Small intestine (tissue), 7 donors: ENCODE data around the gene DPAGT1. TPM values are rescaled to one million over a fixed set of nuclear protein-coding genes. Genes with fewer than 3 reads are reported as not detected.

Experiments used
- DNase-seq, 2 donors: peaks; one replicate each; pipeline versions ENCODE4 v3.0.0 to v3.0.0-alpha.2; 2013
- FAIRE-seq: peaks from 2 replicates; lab custom pipeline; 2012; peaks lifted over from hg19 to GRCh38; lab: Jason Lieb, UNC
- H3K27ac ChIP-seq, 3 donors: one replicate each; pipeline ENCODE4 v1.5.1; 2013; ENCODE audit warnings: low read length in 2 of 3, mild to moderate bottlenecking in 2 of 3, control low read depth in 1 of 3, inconsistent platforms in 1 of 3, low read depth in 1 of 3, moderate library complexity in 1 of 3
- H3K27me3 ChIP-seq, 3 donors: one replicate each; pipeline ENCODE4 v1.6.1; 2013; ENCODE audit warnings: low read length in 3 of 3, inconsistent platforms in 1 of 3; ENCODE audit not compliant: control insufficient read depth in 3 of 3, insufficient read depth in 3 of 3
- H3K36me3 ChIP-seq, 3 donors: one replicate each; pipeline ENCODE4 v1.6.1; 2013; ENCODE audit warnings: low read length in 3 of 3, inconsistent platforms in 1 of 3, low read depth in 1 of 3, mild to moderate bottlenecking in 1 of 3, moderate library complexity in 1 of 3; ENCODE audit not compliant: control insufficient read depth in 3 of 3, insufficient read depth in 2 of 3
- H3K4me1 ChIP-seq, 3 donors: one replicate each; pipeline ENCODE4 v1.6.1; 2013; ENCODE audit warnings: low read length in 2 of 3, inconsistent platforms in 1 of 3, low read depth in 1 of 3, mild to moderate bottlenecking in 1 of 3, moderate library complexity in 1 of 3; ENCODE audit not compliant: control insufficient read depth in 3 of 3, insufficient read depth in 2 of 3
- H3K4me3 ChIP-seq, 3 donors: one replicate each; pipeline ENCODE4 v1.5.1; 2013; ENCODE audit warnings: low read length in 3 of 3, control low read depth in 1 of 3, inconsistent platforms in 1 of 3, low read depth in 1 of 3, mild to moderate bottlenecking in 1 of 3, moderate library complexity in 1 of 3
- H3K9me3 ChIP-seq, 2 donors: one replicate each; pipeline ENCODE4 v1.6.1; 2013; ENCODE audit warnings: low read depth in 1 of 2, low read length in 1 of 2; ENCODE audit not compliant: control insufficient read depth in 2 of 2, insufficient read depth in 1 of 2
- WGBS, 3 donors: extraction: QIAGEN DNeasy Blood & Tissue Kit; methylation state at CpG; one replicate each; pipeline ENCODE4 v1.1.7; 2013; 5-methylcytosine and 5-hydroxymethylcytosine counted together
- polyA plus RNA-seq, 4 donors: library from polyadenylated mRNA; stranded (reverse) in 3 of 4; unstranded in 1 of 4; fragments of 200-250 nt in 3 of 4; fragments of 120-200 nt in 1 of 4; gene quantifications; one replicate each; pipeline versions ENCODE4 v1.2.1 to v1.2.3, GENCODE V29; 2013
- donor health status: healthy with polysubstance abuse.
- donor health status: control.
- donor health status: control.
- donor health status: Bipolar disorder and iron deficiency.
- donor health status: healthy.

The DPAGT1 gene
- polyA plus RNA-seq, 4 donors, result 10.8 to 51.2 (median 30.5) TPM

DNA sequence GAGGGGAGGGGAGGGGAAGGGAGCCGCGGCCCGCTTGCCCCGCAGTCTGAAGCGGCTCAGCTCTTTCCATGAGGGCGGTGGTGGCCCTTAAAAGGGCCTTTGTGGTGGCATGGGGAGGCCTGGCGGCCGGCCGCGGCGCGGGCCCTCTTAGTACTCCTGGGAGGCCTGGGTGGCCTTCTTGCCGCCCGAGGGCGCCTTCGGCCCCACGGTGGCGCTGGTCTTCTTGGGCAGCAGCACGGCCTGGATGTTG, 6.9 kb downstream of the DPAGT1 start:
- WGBS, 3 donors, result 0 to 2% (median 1%) methylated on average over 13 to 19 of the region's 19 CpGs
- Histone ChIP-seq H3K9me3 (no peaks in the 10 kb centered on the region), H3K4me1 (peaks cover 2 to 24% (median 2%) of the 10 kb centered on the region in 3 donors), H3K4me3 (peak overlapping the region; percentile 59 to 88 (median 81)), H3K36me3 (peaks cover 2 to 53% (median 3%) of the 10 kb centered on the region in 3 donors), H3K27ac (peak overlapping the region; percentile 78 to 93 (median 88)), H3K27me3 (no peaks in the 10 kb centered on the region)
- FAIRE-seq (no peak), DNase-seq (peak; percentile 82 to 92)

DNA sequence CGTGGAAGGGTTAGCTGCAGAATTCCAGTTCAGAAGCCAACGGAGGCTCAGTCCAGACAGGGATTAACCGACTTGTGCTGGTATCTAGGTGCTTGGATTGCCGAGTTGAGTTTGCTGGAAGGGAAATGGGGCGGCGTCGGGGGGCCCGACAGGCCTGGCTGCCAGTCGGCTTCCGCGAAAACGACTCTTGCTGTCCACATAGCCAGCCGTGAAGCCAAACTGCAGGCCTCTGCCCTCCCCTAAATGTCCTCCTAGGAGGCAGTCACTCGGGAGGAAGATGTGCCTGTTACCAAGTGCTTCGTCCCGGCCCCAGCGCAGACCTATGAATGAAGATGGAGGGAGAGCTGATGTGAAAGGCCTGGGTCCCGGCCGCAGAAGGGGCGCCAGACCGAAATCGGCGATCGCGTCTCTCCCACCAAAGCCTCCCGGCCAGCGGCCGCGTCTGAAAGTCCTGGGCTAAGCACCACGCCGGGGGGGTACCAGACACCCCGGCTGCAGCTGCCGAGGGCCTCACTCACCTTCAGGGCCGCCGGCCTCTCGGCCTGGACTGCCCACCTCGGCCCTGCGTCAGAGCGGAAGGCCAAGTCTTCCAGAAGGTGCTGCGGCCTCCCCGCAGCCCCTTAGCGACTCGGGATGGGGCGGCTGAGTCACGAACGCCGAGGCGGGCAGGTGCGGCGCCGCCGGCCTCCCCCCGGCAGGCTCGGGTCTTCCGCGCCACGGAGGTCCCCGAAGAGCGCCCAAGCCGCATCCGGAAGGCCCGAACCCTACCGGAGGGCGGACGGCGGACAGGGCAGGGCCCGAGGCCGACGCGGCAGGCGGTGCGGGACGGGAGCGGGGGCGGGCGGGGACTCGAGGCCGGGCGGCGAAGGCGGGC, 7.5 kb downstream of the DPAGT1 start:
- FAIRE-seq (no peak), DNase-seq (peak in 1 of 2 donors; percentile 66)
- Histone ChIP-seq H3K27me3 (no peaks in the 10 kb centered on the region), H3K36me3 (peaks cover 2 to 56% (median 3%) of the 10 kb centered on the region in 3 donors), H3K27ac (peak overlapping the region; percentile 78 to 93 (median 88)), H3K9me3 (no peaks in the 10 kb centered on the region), H3K4me1 (peaks cover 2 to 23% (median 2%) of the 10 kb centered on the region in 3 donors), H3K4me3 (peak overlapping the region; percentile 59 to 88 (median 81))
- 0% methylated on average over 63 to 81 of the region's 81 CpGs for WGBS, 3 donors

DNA sequence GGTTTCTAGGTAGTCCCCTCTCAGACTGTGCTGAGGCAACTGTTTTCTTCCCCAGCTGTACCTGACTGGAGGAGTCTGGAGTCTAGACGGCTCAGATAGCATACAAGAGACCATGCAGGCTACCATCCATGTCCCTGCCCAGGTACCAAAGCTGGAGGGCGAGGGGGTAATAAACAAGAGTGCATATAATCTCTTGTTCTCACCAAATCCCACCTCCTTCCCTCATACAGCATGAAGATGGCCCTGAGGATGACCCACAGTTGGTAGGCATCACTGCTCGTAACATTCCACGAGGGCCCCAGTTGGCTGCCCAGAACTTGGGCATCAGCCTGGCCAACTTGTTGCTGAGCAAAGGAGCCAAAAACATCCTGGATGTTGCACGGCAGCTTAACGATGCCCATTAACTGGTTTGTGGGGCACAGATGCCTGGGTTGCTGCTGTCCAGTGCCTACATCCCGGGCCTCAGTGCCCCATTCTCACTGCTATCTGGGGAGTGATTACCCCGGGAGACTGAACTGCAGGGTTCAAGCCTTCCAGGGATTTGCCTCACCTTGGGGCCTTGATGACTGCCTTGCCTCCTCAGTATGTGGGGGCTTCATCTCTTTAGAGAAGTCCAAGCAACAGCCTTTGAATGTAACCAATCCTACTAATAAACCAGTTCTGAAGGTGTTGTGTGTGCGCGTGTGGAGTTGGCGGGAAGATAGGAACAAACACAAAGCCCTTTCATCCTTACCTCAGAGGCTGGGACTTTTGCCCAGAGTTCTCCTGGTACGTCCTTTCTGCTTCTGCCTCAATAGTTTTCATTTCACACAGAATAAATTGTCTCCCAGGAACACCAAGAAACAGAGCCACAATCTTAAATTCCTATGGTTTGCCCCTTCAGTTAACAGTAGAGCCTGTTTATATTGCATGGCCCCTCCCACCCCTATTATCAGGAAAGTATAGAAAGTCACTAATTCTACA, 8.5 kb downstream of the DPAGT1 start:
- Histone ChIP-seq H3K27me3 (no peaks in the 10 kb centered on the region), H3K27ac (peak overlapping the region in 2 of 3 donors; percentile 69 to 78), H3K4me3 (peak overlapping the region; percentile 59 to 88 (median 81)), H3K4me1 (peaks cover 2 to 23% (median 2%) of the 10 kb centered on the region in 3 donors), H3K9me3 (no peaks in the 10 kb centered on the region), H3K36me3 (peaks cover 2 to 63% (median 3%) of the 10 kb centered on the region in 3 donors)
- WGBS, 3 donors, result 17 to 41% (median 19%) methylated on average over 12 of the region's 12 CpGs
- peak in 1 of 2 donors; percentile 39 for DNase-seq
- no peak for FAIRE-seq

DNA sequence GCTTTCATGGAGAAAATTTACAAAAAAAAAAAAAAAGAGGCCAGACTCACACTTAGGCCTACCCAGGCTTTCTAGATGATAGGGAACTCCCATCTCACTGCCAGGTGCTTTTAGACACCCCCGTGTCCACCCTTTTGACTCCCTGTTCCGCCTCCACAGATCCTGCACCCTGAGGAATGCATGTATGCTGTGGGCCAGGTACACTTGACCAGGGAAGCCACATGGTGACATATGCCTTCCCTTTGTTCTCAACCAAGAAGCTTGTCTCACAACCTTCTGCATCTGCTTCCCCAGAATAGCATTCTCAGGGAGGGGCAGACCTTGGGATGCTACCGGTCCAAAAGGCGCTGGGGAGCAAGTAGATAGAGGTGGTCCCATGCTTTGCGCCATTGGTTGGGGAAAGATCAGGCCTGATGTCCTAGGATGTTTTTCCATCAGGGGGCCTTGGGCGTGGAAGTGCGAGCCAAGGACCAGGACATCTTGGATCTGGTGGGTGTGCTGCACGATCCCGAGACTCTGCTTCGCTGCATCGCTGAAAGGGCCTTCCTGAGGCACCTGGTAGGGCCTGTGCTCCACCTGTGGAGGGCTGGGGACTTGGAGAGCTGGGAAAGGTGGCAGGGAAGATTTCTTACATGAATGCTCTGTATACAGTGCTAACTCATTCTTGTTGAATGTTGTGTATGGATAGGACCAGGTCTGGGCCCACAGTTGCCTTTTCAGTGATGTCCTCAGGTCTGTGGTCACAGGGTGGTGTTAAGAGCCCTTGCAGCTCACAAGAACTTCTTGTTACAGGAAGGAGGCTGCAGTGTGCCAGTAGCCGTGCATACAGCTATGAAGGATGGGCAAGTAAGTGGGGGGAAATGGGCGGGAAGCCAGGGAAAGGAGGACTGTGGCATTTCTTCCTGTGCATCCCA, 9.4 kb downstream of the DPAGT1 start:
- Histone ChIP-seq H3K36me3 (peaks cover 0 to 60% (median 3%) of the 10 kb centered on the region in 3 donors), H3K27me3 (no peaks in the 10 kb centered on the region), H3K9me3 (no peaks in the 10 kb centered on the region), H3K27ac (no peak overlapping the region), H3K4me1 (peaks cover 2 to 29% (median 2%) of the 10 kb centered on the region in 3 donors), H3K4me3 (no peak overlapping the region)
- DNase-seq, result no peak
- FAIRE-seq, result no peak
- 79 to 86% (median 82%) methylated on average over 13 of the region's 13 CpGs for WGBS, 3 donors

DNA sequence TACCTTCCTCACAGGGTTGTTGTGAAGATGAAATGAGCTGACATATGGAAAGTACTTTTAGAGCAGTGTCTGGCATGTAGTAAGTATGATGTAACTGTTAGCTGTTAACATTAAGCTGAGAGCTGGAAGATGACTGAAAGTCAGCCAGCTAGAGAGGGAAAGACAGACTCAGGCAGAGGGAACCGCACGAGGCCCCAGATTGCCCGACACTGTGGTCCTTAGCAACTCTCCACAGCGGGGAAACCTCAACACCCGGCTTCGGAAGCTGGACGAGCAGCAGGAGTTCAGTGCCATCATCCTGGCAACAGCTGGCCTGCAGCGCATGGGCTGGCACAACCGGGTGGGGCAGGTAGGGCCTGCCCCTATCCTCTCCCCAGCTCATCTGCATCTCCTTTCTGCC, 10.5 kb downstream of the DPAGT1 start:
- no peak overlapping the region for H3K4me3 ChIP-seq
- no peaks in the 10 kb centered on the region for H3K9me3 ChIP-seq
- H3K36me3 ChIP-seq, result peaks cover 0 to 50% (median 3%) of the 10 kb centered on the region in 3 donors
- peaks cover 2 to 29% (median 2%) of the 10 kb centered on the region in 3 donors for H3K4me1 ChIP-seq
- 76 to 82% (median 81%) methylated on average over 9 of the region's 9 CpGs for WGBS, 3 donors
- FAIRE-seq, result no peak
- DNase-seq, result no peak
- H3K27ac ChIP-seq, result no peak overlapping the region
- no peaks in the 10 kb centered on the region for H3K27me3 ChIP-seq

DNA sequence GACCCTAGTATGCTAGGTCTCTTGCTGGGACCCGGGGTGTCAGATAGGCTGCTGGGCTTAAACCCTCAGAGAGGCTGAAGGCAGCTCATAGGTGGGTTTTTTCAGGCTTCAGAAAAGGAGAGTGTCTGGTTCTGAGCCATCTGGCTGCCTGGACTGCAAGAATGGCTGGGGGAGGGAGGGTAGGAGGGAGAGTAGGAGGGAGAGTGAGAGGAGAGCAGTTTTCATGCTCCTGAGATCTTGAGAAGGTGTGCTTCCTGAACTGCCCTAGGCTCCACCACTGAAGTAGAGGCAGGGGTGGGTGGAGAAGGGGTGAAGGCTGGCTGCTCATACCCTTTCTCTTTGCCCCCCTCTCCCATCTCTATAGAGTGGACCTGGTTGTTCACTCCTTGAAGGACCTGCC, 12.3 kb downstream of the DPAGT1 start:
- H3K4me1 ChIP-seq, result peaks cover 2 to 35% (median 4%) of the 10 kb centered on the region in 3 donors
- H3K27me3 ChIP-seq, result no peaks in the 10 kb centered on the region
- no peaks in the 10 kb centered on the region for H3K9me3 ChIP-seq
- H3K27ac ChIP-seq, result no peak overlapping the region
- H3K4me3 ChIP-seq, result no peak overlapping the region
- 77 to 100% (median 100%) methylated on average over 1 of the region's 1 CpG for WGBS, 3 donors
- H3K36me3 ChIP-seq, result peaks cover 0 to 51% (median 3%) of the 10 kb centered on the region in 3 donors
- DNase-seq (no peak), FAIRE-seq (no peak)

DNA sequence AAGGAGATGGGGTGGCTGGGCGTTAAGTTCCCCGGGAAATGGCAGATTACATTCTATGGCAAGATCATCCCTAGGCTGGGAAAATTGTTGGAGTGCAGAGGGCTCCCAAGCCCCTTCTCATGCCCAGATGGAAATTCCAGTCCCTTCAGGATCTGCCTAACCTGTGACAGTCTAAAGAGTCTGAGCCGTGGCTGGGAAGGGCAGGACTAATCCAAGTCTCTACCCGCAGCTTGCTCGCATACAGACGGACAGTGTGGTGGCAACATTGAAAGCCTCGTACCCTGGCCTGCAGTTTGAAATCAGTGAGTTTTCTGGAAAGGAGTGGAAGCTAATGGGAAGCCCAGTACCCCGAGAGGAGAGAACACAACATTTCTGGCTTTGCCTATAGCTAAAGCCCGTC, 13.2 kb downstream of the DPAGT1 start:
- Histone ChIP-seq H3K27me3 (no peaks in the 10 kb centered on the region), H3K36me3 (peaks cover 0 to 53% (median 3%) of the 10 kb centered on the region in 3 donors), H3K27ac (no peak overlapping the region), H3K4me3 (no peak overlapping the region), H3K9me3 (no peaks in the 10 kb centered on the region), H3K4me1 (peaks cover 2 to 35% (median 3%) of the 10 kb centered on the region in 3 donors)
- no peak for DNase-seq
- WGBS, 3 donors, result 95 to 97% (median 97%) methylated on average over 9 of the region's 9 CpGs
- FAIRE-seq, result no peak
